Measurements from ENCODE around the gene ANKS6.

ANKS6 gene

GRCh38 chr9:98775831-98776441, 20.4 kb downstream of the ANKS6 start:
- in situ Hi-C loops (cut with HindIII; ENCODE audit: low sequenced_read_pairs) = no loop called here
- DNase-seq (ENCODE audit: low read depth, low spot score) = peak; percentile 73

GRCh38 chr9:98774746-98775145, 21.6 kb downstream of the ANKS6 start:
- DNase-seq (ENCODE audit: low read depth, low spot score) = no peak
- peak; percentile 74 for TF ChIP-seq CTCF (IDR thresholded peaks at IDR 0.05; ENCODE audit: low read depth, low read length)
- H3K4me3 ChIP-seq (ENCODE audit: low read depth, low read length) = no peak overlapping the region
- in situ Hi-C loops (cut with HindIII; ENCODE audit: low sequenced_read_pairs) = no loop called here

More at GRCh38 chr9:98775831-98776441, 20.4 kb downstream of the ANKS6 start:
- H3K4me3 ChIP-seq (ENCODE audit: low read depth, low read length) = no peak overlapping the region
- TF ChIP-seq CTCF (IDR thresholded peaks at IDR 0.05; ENCODE audit: low read depth, low read length) = peak; percentile 80

GRCh38 chr9:98773721-98774120, 22.6 kb downstream of the ANKS6 start:
- in situ Hi-C loops (cut with HindIII; ENCODE audit: low sequenced_read_pairs) = no loop called here
- no peak for DNase-seq (ENCODE audit: low read depth, low spot score)
- no peak for TF ChIP-seq CTCF (IDR thresholded peaks at IDR 0.05; ENCODE audit: low read depth, low read length)
- no peak overlapping the region for H3K4me3 ChIP-seq (ENCODE audit: low read depth, low read length)

- no peak for DNase-seq (ENCODE audit: low read depth, low spot score)
- no peak overlapping the region for H3K4me3 ChIP-seq (ENCODE audit: low read depth, low read length)
- in situ Hi-C loops (cut with HindIII; ENCODE audit: low sequenced_read_pairs) = no loop called here
- TF ChIP-seq CTCF (IDR thresholded peaks at IDR 0.05; ENCODE audit: low read depth, low read length) = no peak
These were observed 23.8 kb downstream of the ANKS6 start for GRCh38 chr9:98772364-98773155.

- in situ Hi-C loops (cut with HindIII; ENCODE audit: low sequenced_read_pairs) = no loop called here
- no peak for TF ChIP-seq CTCF (IDR thresholded peaks at IDR 0.05; ENCODE audit: low read depth, low read length)
- no peak overlapping the region for H3K4me3 ChIP-seq (ENCODE audit: low read depth, low read length)
- DNase-seq (ENCODE audit: low read depth, low spot score) = no peak
These were observed 25.0 kb downstream of the ANKS6 start for GRCh38 chr9:98771209-98771874.

- H3K4me3 ChIP-seq (ENCODE audit: low read depth, low read length) = no peak overlapping the region
- no peak for DNase-seq (ENCODE audit: low read depth, low spot score)
- TF ChIP-seq CTCF (IDR thresholded peaks at IDR 0.05; ENCODE audit: low read depth, low read length) = no peak
- in situ Hi-C loops (cut with HindIII; ENCODE audit: low sequenced_read_pairs) = no loop called here
These were observed 25.6 kb downstream of the ANKS6 start for GRCh38 chr9:98770717-98771116.
